GM20000 (cell line): Measurements from ENCODE around the gene CLCN5.

ENCODE experiments used
- DNase-seq: peaks from one replicate; pipeline ENCODE4 v3.0.0; 2012; ENCODE audit warnings: low spot score
- TF ChIP-seq, protein P1 (sequence below): IDR thresholded peaks from 2 replicates; pipeline ENCODE4 v1.5.1; 2012; ENCODE audit warnings: mild to moderate bottlenecking, control low read depth; ENCODE audit errors: extremely low read depth, missing control alignments

CLCN5 gene

DNA sequence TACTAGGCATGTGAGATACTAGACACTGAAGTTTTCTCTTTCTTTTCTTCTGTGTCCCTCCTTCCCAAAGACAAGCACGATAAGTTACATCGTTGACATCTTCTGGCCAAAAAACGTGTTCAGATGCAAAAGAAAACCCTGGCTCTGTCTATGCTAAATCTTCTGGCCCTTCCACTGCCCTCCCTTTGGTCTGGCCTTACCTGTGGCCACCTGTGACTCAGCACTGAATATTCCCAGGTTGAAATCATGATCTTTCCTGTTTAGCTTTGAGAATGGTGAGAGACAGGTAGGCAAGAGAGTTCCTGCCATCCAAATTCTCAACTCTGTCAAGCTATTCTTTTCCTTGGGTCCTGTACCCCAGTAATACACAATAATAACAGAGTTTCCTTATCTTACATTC is 12.3 kb downstream of the CLCN5 start:
- TF ChIP-seq, protein P1, sequence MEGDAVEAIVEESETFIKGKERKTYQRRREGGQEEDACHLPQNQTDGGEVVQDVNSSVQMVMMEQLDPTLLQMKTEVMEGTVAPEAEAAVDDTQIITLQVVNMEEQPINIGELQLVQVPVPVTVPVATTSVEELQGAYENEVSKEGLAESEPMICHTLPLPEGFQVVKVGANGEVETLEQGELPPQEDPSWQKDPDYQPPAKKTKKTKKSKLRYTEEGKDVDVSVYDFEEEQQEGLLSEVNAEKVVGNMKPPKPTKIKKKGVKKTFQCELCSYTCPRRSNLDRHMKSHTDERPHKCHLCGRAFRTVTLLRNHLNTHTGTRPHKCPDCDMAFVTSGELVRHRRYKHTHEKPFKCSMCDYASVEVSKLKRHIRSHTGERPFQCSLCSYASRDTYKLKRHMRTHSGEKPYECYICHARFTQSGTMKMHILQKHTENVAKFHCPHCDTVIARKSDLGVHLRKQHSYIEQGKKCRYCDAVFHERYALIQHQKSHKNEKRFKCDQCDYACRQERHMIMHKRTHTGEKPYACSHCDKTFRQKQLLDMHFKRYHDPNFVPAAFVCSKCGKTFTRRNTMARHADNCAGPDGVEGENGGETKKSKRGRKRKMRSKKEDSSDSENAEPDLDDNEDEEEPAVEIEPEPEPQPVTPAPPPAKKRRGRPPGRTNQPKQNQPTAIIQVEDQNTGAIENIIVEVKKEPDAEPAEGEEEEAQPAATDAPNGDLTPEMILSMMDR: no peak
- no peak for DNase-seq

GRCh38 chrX:49947781-49948180 is 25.4 kb downstream of the CLCN5 start:
- DNase-seq: no peak
- TF ChIP-seq, protein P1: no peak

DNA sequence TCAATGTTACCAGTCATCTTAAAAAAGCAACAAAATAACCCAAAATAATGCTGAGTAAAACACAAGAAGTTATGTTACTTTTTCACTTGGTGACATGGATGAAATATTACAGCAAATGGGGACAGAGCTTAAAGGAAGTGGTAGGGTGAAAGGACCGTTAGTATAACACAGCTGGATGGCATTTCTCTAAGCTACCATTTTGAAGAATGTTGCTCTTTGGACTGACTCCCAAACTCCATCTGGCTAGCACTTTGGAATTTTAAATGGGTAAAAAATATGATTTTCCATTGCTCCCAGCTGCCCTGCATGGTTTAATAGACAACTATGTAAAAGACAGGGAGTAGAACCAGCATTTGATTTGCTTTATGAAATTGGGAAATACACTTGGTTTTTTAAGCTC is 27.6 kb downstream of the CLCN5 start:
- TF ChIP-seq, protein P1: no peak
- DNase-seq: no peak

GRCh38 chrX:49951524-49952193 is 29.3 kb downstream of the CLCN5 start:
- TF ChIP-seq, protein P1: no peak
- DNase-seq: no peak

DNA sequence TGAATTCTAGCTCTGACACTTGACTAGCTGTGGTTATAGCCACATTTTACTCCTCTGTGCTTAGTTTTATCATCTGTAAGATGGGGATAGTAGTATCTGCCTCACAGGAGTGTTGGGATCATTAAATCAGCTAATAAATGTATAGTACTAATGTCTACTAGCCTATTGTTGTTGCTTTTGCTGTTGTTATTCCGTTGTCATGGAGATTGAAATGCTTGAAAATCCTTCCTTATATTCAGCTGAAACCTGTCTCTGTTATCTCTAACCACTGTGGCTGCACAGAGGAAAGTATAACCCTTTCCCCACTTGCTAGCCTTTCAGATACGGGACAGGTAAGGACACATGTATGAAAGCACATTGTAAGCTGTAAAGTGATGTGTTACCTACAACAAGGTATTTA is 33.9 kb downstream of the CLCN5 start:
- TF ChIP-seq, protein P1: no peak
- no peak for DNase-seq

DNA sequence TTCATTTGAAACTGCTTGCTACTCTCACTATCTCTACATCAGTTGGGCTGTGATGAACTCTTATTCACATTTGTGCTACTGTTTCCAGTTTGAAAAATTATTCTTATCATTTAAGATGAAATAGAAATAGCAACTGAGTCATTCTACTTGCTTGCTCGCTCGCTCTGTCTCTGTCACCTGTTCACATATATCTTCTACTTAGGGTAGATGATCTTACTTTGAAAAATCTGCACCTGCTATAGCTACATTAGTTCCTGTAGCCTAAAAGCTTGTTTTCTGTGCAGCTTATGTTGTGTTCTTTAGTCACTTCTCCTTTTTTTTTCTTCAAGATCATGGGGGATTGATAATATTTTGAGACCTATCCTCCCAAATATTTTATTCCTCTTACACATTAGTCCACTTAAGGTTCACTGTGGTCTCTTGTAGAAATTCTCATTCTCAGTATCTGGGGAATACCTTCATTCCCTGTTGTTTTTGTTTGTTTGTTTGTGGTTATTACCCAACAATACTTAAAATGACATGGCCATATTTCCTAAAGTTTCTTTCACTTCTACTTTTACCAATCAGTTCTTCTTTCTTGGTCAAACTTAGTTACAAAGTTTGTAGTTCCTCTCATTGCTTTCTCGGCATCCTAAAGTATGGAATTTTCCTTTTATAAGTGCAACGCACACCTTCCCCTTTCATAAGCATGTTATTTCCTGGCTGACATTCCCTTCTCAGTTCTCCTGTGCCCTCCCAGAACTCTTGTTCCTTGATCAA is 36.5 kb downstream of the CLCN5 start:
- TF ChIP-seq, protein P1: no peak
- DNase-seq: no peak

- TF ChIP-seq, protein P1: no peak
- no peak for DNase-seq
Observed at GRCh38 chrX:49959602-49960001, 37.2 kb downstream of the CLCN5 start.
